GM12878 (cell line): ENCODE measurements around the gene ANKRD13D. TPM values are rescaled to one million over a fixed set of nuclear protein-coding genes. Genes with fewer than 3 reads are reported as not detected.

Source experiments
- ATF7 ChIP-seq: fragments of 450-650 bp; IDR thresholded peaks from 2 replicates; pipeline ENCODE4 v1.6.1; 2016; ENCODE audit warnings: low read depth, mild to moderate bottlenecking
- ZNF384 ChIP-seq: IDR thresholded peaks from 2 replicates; pipeline ENCODE4 v1.6.1; 2012; ENCODE audit warnings: low read depth, mild to moderate bottlenecking, low read length, improper control_type of control experiment, borderline replicate concordance
- ZNF622 ChIP-seq: fragments of 450-650 bp; IDR thresholded peaks from 2 replicates; pipeline ENCODE4 v1.6.1; 2017; ENCODE audit warnings: mild to moderate bottlenecking, inconsistent platforms
- polyA plus RNA-seq, 11 experiments: library from polyadenylated mRNA; depleted of rRNA in 4 of 11; unstranded in 6 of 11; stranded (reverse) in 5 of 11; fragments of >200 nt; fragmentation: Nextera tagmentation in 4 of 11; fragmentation: Illumina TruSeq in 1 of 11; extraction: Ambion mirVana in 4 of 11; extraction: Trizol in 1 of 11; gene quantifications; 1 replicate in 1 of 11; 2 replicates in 10 of 11; pipeline versions ENCODE4 v1.2.1 to v1.2.3, GENCODE V29; 2011 to 2016; ENCODE audit warnings: inconsistent platforms in 2 of 11, missing spikeins in 2 of 11, low read depth in 1 of 11
- total RNA-seq, 4 experiments: library from RNA; depleted of rRNA in 3 of 4; stranded (reverse); fragments of >200 nt in 3 of 4; fragmentation: Illumina TruSeq in 1 of 4; extraction: Trizol in 1 of 4; gene quantifications; 2 replicates each; pipeline versions ENCODE4 v1.2.1 to v1.2.3, GENCODE V29; 2013 to 2021
- TF ChIP-seq, protein P1 (sequence below): fragments of 450-650 bp; IDR thresholded peaks from 2 replicates; pipeline ENCODE4 v1.6.1; 2018; ENCODE audit warnings: borderline replicate concordance, mild to moderate bottlenecking; ENCODE audit not compliant: partially characterized antibody
- TF ChIP-seq, protein P2 (sequence below): IDR thresholded peaks from 2 replicates; pipeline ENCODE4 v1.6.1; 2012; ENCODE audit warnings: mild to moderate bottlenecking, low read depth, low read length
- TF ChIP-seq, protein P3 (sequence below): IDR thresholded peaks from 2 replicates; pipeline ENCODE4 v1.6.1; 2011; ENCODE audit warnings: mild to moderate bottlenecking, low read depth, low read length, moderate library complexity; ENCODE audit not compliant: insufficient replicate concordance
- TF ChIP-seq, protein P4 (sequence below): IDR thresholded peaks from 2 replicates; pipeline ENCODE4 v1.6.1; 2011; ENCODE audit warnings: low read depth, low read length, improper control_type of control experiment, borderline replicate concordance
- TF ChIP-seq, protein P5 (sequence below), 3 experiments: IDR thresholded peaks in 2 of 3; conservative IDR thresholded peaks in 1 of 3; 2 replicates each; pipeline ENCODE4 v1.5.1; 2011; ENCODE audit warnings: low read depth in 3 of 3, low read length in 3 of 3, mild to moderate bottlenecking in 3 of 3, control low read depth in 2 of 3, moderate library complexity in 2 of 3, inconsistent platforms in 1 of 3, mixed read lengths in 1 of 3; ENCODE audit not compliant: control insufficient read depth in 2 of 3, insufficient read depth in 1 of 3; ENCODE audit errors: extremely low read depth in 1 of 3
- TF ChIP-seq, protein P6 (sequence below): IDR thresholded peaks from 2 replicates; pipeline ENCODE4 v1.6.1; 2012; ENCODE audit warnings: low read depth, low read length, improper control_type of control experiment
- TF ChIP-seq, protein P7 (sequence below): IDR thresholded peaks from 2 replicates; pipeline ENCODE4 v1.6.1; 2012; ENCODE audit warnings: low read depth, low read length, improper control_type of control experiment
- TF ChIP-seq, protein P8 (sequence below): fragments of 450-650 bp; IDR thresholded peaks from 2 replicates; pipeline ENCODE4 v1.6.1; 2016; ENCODE audit warnings: mild to moderate bottlenecking

The ANKRD13D gene
- total and polyA plus RNA-seq, 10 of the 15 experiments (the other 5 are each of a cell fraction or from before 2014, with no cell fraction given), result 2.0 to 56.2 (median 21.4) TPM

DNA sequence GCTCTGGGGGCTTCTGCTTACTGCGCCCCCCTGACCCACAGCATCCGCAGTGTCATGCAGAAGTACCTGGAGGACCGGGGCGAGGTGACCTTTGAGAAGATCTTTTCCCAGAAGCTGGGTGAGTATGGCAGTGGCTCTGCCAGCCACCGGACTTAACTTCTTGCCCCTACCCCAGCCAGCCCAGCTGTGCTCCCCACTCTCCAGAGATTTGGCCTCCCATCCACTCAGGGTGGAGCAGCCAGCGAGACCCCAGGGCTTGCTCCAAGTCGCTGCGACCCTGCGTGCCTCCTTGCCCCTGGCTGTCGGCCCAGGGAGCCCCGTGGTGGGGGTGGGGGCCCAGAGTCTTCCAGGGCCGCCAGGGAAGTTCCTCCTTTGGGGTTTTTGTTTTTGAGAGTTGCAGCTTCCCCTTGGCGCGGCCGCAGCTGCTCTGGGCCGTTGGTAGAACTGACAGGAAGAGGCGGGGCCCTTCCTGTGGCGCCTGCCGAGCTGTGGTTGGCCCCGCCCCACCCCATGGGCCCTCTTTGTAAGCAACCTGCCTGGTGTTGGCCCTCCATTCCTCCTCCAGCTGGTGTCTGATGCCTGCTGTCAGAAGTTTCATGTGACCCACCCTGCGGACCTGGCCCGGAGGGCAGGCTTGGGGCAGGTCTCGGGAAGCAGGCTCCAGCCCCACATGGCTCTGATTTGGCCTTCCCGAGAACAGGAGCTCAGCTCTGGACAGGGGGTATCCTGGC lies 11.7 kb upstream of the ANKRD13D start (continued):
- TF ChIP-seq, protein P1, sequence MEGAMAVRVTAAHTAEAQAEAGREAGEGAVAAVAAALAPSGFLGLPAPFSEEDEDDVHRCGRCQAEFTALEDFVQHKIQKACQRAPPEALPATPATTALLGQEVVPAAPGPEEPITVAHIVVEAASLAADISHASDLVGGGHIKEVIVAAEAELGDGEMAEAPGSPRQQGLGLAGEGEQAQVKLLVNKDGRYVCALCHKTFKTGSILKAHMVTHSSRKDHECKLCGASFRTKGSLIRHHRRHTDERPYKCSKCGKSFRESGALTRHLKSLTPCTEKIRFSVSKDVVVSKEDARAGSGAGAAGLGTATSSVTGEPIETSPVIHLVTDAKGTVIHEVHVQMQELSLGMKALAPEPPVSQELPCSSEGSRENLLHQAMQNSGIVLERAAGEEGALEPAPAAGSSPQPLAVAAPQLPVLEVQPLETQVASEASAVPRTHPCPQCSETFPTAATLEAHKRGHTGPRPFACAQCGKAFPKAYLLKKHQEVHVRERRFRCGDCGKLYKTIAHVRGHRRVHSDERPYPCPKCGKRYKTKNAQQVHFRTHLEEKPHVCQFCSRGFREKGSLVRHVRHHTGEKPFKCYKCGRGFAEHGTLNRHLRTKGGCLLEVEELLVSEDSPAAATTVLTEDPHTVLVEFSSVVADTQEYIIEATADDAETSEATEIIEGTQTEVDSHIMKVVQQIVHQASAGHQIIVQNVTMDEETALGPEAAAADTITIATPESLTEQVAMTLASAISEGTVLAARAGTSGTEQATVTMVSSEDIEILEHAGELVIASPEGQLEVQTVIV, result no peak
- TF ChIP-seq, protein P2, sequence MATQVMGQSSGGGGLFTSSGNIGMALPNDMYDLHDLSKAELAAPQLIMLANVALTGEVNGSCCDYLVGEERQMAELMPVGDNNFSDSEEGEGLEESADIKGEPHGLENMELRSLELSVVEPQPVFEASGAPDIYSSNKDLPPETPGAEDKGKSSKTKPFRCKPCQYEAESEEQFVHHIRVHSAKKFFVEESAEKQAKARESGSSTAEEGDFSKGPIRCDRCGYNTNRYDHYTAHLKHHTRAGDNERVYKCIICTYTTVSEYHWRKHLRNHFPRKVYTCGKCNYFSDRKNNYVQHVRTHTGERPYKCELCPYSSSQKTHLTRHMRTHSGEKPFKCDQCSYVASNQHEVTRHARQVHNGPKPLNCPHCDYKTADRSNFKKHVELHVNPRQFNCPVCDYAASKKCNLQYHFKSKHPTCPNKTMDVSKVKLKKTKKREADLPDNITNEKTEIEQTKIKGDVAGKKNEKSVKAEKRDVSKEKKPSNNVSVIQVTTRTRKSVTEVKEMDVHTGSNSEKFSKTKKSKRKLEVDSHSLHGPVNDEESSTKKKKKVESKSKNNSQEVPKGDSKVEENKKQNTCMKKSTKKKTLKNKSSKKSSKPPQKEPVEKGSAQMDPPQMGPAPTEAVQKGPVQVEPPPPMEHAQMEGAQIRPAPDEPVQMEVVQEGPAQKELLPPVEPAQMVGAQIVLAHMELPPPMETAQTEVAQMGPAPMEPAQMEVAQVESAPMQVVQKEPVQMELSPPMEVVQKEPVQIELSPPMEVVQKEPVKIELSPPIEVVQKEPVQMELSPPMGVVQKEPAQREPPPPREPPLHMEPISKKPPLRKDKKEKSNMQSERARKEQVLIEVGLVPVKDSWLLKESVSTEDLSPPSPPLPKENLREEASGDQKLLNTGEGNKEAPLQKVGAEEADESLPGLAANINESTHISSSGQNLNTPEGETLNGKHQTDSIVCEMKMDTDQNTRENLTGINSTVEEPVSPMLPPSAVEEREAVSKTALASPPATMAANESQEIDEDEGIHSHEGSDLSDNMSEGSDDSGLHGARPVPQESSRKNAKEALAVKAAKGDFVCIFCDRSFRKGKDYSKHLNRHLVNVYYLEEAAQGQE, result 0 out of 2 replicates have a peak, but pooled peaks have one; percentile 4
- TF ChIP-seq, protein P3, sequence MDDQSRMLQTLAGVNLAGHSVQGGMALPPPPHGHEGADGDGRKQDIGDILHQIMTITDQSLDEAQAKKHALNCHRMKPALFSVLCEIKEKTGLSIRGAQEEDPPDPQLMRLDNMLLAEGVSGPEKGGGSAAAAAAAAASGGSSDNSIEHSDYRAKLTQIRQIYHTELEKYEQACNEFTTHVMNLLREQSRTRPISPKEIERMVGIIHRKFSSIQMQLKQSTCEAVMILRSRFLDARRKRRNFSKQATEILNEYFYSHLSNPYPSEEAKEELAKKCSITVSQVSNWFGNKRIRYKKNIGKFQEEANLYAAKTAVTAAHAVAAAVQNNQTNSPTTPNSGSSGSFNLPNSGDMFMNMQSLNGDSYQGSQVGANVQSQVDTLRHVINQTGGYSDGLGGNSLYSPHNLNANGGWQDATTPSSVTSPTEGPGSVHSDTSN, result no peak
- no peak for TF ChIP-seq ZNF622
- TF ChIP-seq, protein P4, sequence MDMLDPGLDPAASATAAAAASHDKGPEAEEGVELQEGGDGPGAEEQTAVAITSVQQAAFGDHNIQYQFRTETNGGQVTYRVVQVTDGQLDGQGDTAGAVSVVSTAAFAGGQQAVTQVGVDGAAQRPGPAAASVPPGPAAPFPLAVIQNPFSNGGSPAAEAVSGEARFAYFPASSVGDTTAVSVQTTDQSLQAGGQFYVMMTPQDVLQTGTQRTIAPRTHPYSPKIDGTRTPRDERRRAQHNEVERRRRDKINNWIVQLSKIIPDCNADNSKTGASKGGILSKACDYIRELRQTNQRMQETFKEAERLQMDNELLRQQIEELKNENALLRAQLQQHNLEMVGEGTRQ, result no peak
- no peak for TF ChIP-seq ZNF384
- TF ChIP-seq ATF7, result peak; percentile 61
- TF ChIP-seq, protein P5, sequence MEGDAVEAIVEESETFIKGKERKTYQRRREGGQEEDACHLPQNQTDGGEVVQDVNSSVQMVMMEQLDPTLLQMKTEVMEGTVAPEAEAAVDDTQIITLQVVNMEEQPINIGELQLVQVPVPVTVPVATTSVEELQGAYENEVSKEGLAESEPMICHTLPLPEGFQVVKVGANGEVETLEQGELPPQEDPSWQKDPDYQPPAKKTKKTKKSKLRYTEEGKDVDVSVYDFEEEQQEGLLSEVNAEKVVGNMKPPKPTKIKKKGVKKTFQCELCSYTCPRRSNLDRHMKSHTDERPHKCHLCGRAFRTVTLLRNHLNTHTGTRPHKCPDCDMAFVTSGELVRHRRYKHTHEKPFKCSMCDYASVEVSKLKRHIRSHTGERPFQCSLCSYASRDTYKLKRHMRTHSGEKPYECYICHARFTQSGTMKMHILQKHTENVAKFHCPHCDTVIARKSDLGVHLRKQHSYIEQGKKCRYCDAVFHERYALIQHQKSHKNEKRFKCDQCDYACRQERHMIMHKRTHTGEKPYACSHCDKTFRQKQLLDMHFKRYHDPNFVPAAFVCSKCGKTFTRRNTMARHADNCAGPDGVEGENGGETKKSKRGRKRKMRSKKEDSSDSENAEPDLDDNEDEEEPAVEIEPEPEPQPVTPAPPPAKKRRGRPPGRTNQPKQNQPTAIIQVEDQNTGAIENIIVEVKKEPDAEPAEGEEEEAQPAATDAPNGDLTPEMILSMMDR (IDR thresholded peaks at IDR 0.05 in 2 of 3, conservative IDR thresholded peaks at IDR 0.05 in 1 of 3; ENCODE audit: control insufficient read depth in 2 of 3, extremely low read depth in 1 of 3, insufficient read depth in 1 of 3, low read depth in 3 of 3, low read length in 3 of 3), result no peak
- TF ChIP-seq, protein P6, sequence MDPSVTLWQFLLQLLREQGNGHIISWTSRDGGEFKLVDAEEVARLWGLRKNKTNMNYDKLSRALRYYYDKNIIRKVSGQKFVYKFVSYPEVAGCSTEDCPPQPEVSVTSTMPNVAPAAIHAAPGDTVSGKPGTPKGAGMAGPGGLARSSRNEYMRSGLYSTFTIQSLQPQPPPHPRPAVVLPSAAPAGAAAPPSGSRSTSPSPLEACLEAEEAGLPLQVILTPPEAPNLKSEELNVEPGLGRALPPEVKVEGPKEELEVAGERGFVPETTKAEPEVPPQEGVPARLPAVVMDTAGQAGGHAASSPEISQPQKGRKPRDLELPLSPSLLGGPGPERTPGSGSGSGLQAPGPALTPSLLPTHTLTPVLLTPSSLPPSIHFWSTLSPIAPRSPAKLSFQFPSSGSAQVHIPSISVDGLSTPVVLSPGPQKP, result peak; percentile 44; the same call in 1 of the 2 replicates
- TF ChIP-seq, protein P7, sequence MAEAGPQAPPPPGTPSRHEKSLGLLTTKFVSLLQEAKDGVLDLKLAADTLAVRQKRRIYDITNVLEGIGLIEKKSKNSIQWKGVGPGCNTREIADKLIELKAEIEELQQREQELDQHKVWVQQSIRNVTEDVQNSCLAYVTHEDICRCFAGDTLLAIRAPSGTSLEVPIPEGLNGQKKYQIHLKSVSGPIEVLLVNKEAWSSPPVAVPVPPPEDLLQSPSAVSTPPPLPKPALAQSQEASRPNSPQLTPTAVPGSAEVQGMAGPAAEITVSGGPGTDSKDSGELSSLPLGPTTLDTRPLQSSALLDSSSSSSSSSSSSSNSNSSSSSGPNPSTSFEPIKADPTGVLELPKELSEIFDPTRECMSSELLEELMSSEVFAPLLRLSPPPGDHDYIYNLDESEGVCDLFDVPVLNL, result 0 out of 2 replicates have a peak, but pooled peaks have one; percentile 61
- TF ChIP-seq, protein P8, sequence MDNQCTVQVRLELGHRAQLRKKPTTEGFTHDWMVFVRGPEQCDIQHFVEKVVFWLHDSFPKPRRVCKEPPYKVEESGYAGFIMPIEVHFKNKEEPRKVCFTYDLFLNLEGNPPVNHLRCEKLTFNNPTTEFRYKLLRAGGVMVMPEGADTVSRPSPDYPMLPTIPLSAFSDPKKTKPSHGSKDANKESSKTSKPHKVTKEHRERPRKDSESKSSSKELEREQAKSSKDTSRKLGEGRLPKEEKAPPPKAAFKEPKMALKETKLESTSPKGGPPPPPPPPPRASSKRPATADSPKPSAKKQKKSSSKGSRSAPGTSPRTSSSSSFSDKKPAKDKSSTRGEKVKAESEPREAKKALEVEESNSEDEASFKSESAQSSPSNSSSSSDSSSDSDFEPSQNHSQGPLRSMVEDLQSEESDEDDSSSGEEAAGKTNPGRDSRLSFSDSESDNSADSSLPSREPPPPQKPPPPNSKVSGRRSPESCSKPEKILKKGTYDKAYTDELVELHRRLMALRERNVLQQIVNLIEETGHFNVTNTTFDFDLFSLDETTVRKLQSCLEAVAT, result peak; percentile 73
